Osteocyte (in vitro differentiated cells): ENCODE data around the gene UMOD. TPM values are rescaled to one million over a fixed set of nuclear protein-coding genes. Genes with fewer than 3 reads are reported as not detected.

Experiments used
- DNase-seq: peaks from one replicate; pipeline ENCODE4 v3.0.0; 2021; ENCODE audit warnings: mixed read lengths; ENCODE audit not compliant: unreplicated experiment; ENCODE audit errors: extremely low spot score
- H3K27ac Mint-ChIP-seq: one replicate; pipeline ENCODE4 v1.8.0; 2021; ENCODE audit warnings: mild to moderate bottlenecking, mixed read lengths; ENCODE audit not compliant: unreplicated experiment
- H3K27me3 Mint-ChIP-seq: one replicate; pipeline ENCODE4 v1.8.0; 2021; ENCODE audit warnings: mixed read lengths; ENCODE audit not compliant: unreplicated experiment
- H3K36me3 Mint-ChIP-seq: one replicate; pipeline ENCODE4 v1.8.0; 2021; ENCODE audit warnings: mixed read lengths; ENCODE audit not compliant: unreplicated experiment
- H3K4me1 Mint-ChIP-seq: one replicate; pipeline ENCODE4 v1.8.0; 2021; ENCODE audit warnings: mixed read lengths; ENCODE audit not compliant: unreplicated experiment
- H3K4me3 Mint-ChIP-seq: one replicate; pipeline ENCODE4 v1.8.0; 2021; ENCODE audit warnings: mild to moderate bottlenecking, moderate library complexity, mixed read lengths; ENCODE audit not compliant: unreplicated experiment
- H3K9me3 Mint-ChIP-seq: one replicate; pipeline ENCODE4 v1.8.0; 2021; ENCODE audit warnings: mixed read lengths; ENCODE audit not compliant: unreplicated experiment
- CTCF ChIP-seq: fragments of 200-600 bp; sonication (generic); IDR thresholded peaks from 2 replicates; pipeline ENCODE4 v1.5.0; 2021; ENCODE audit warnings: antibody characterized with exemption, mild to moderate bottlenecking, moderate library complexity
- long read RNA-seq: library from polyadenylated mRNA; unstranded; transcript quantifications from one replicate; pipeline ENCODE4 v2.0.0, GENCODE V29; 2021
- total RNA-seq: library from RNA; stranded (reverse); gene quantifications from 2 replicates; pipeline ENCODE4 v1.2.1, GENCODE V29; 2021

UMOD gene
- not detected in 2 replicates for total RNA-seq
- long read RNA-seq: 0 reads

GRCh38 chr16:20352615-20353014 is at the start of gene UMOD:
UMOD (minus strand) TSS chr16:20352715; CDS start chr16:20350737, 1,978 bp downstream.
- no peak for TF ChIP-seq CTCF
- no peak within 1 kb of the TSS for H3K27ac Mint-ChIP-seq
- no peaks in the 10 kb centered on the region for H3K36me3 Mint-ChIP-seq

GRCh38 chr16:20401475-20402016 is 49.0 kb upstream of the UMOD start:
- Mint-ChIP-seq H3K4me1 (no peaks in the 10 kb centered on the region), H3K4me3 (no peak overlapping the region), H3K9me3 (no peaks in the 10 kb centered on the region), H3K27me3 (no peaks in the 10 kb centered on the region), H3K27ac (no peak overlapping the region), H3K36me3 (no peaks in the 10 kb centered on the region)
- TF ChIP-seq CTCF: no peak
- DNase-seq: no peak

More at GRCh38 chr16:20352615-20353014, at the start of gene UMOD:
- H3K4me1 Mint-ChIP-seq: no peaks in the 10 kb centered on the region
- peaks cover 7% of the 10 kb centered on the region for H3K9me3 Mint-ChIP-seq
- no peak within 1 kb of the TSS for H3K4me3 Mint-ChIP-seq
- DNase-seq: no peak
- no peaks in the 10 kb centered on the region for H3K27me3 Mint-ChIP-seq

- no peak overlapping the region for H3K4me3 Mint-ChIP-seq
- no peak for TF ChIP-seq CTCF
- DNase-seq: no peak
Observed at GRCh38 chr16:20401066-20401465, 48.6 kb upstream of the UMOD start.

GRCh38 chr16:20399185-20399584 is 46.7 kb upstream of the UMOD start:
- Mint-ChIP-seq H3K4me1 (no peaks in the 10 kb centered on the region), H3K9me3 (no peaks in the 10 kb centered on the region), H3K4me3 (no peak overlapping the region), H3K27me3 (no peaks in the 10 kb centered on the region), H3K36me3 (no peaks in the 10 kb centered on the region), H3K27ac (no peak overlapping the region)
- no peak for DNase-seq
- no peak for TF ChIP-seq CTCF

More at GRCh38 chr16:20401066-20401465, 48.6 kb upstream of the UMOD start:
- Mint-ChIP-seq H3K36me3 (no peaks in the 10 kb centered on the region), H3K27ac (no peak overlapping the region), H3K9me3 (no peaks in the 10 kb centered on the region), H3K27me3 (no peaks in the 10 kb centered on the region), H3K4me1 (no peaks in the 10 kb centered on the region)

GRCh38 chr16:20398603-20399002 is 46.1 kb upstream of the UMOD start:
- no peak for DNase-seq
- H3K4me1 Mint-ChIP-seq: no peaks in the 10 kb centered on the region
- no peaks in the 10 kb centered on the region for H3K36me3 Mint-ChIP-seq
- no peaks in the 10 kb centered on the region for H3K9me3 Mint-ChIP-seq
- no peaks in the 10 kb centered on the region for H3K27me3 Mint-ChIP-seq
- H3K27ac Mint-ChIP-seq: no peak overlapping the region
- no peak for TF ChIP-seq CTCF
- H3K4me3 Mint-ChIP-seq: no peak overlapping the region
